GM12878 (cell line): Measurements from ENCODE around the gene AASDH. TPM values are rescaled to one million over a fixed set of nuclear protein-coding genes. Genes with fewer than 3 reads are reported as not detected.
A peak's percentile ranks its signal among the peaks of the same experiment; 100 is the strongest.

Source experiments
- ATF7 ChIP-seq: fragments of 450-650 bp; IDR thresholded peaks from 2 replicates; pipeline ENCODE4 v1.6.1; 2016; ENCODE audit warnings: low read depth, mild to moderate bottlenecking
- BACH1 ChIP-seq: fragments of 450-650 bp; IDR thresholded peaks from 2 replicates; pipeline ENCODE4 v1.6.1; 2017; ENCODE audit warnings: mild to moderate bottlenecking, borderline replicate concordance
- CBFB ChIP-seq: IDR thresholded peaks from 2 replicates; pipeline ENCODE4 v1.6.1; 2016; ENCODE audit warnings: antibody characterized with exemption, low read depth
- CTCF ChIP-seq, 3 experiments: IDR thresholded peaks in 2 of 3; conservative IDR thresholded peaks in 1 of 3; 2 replicates each; pipeline ENCODE4 v1.5.1; 2011; ENCODE audit warnings: low read depth in 3 of 3, low read length in 3 of 3, mild to moderate bottlenecking in 3 of 3, control low read depth in 2 of 3, moderate library complexity in 2 of 3, inconsistent platforms in 1 of 3, mixed read lengths in 1 of 3; ENCODE audit not compliant: control insufficient read depth in 2 of 3, insufficient read depth in 1 of 3; ENCODE audit errors: extremely low read depth in 1 of 3
- E4F1 ChIP-seq: fragments of 450-650 bp; IDR thresholded peaks from 2 replicates; pipeline ENCODE4 v1.6.1; 2018; ENCODE audit warnings: borderline replicate concordance, mild to moderate bottlenecking; ENCODE audit not compliant: partially characterized antibody
- ELK1 ChIP-seq: IDR thresholded peaks from 2 replicates; pipeline ENCODE4 v1.6.1; 2012; ENCODE audit warnings: low read depth, low read length, improper control_type of control experiment
- GABPA ChIP-seq: IDR thresholded peaks from 2 replicates; pipeline ENCODE4 v1.6.1; 2014; ENCODE audit warnings: antibody characterized with exemption, low read depth, mild to moderate bottlenecking, inconsistent platforms
- HSF1 ChIP-seq: fragments of 150-350 bp; IDR thresholded peaks from 2 replicates; pipeline ENCODE4 v1.6.1; 2014; ENCODE audit warnings: mild to moderate bottlenecking, low read depth, low read length
- IKZF1 ChIP-seq: fragments of 450-650 bp; conservative IDR thresholded peaks from 2 replicates; pipeline ENCODE4 v1.6.1; 2017; ENCODE audit warnings: antibody characterized with exemption, mild to moderate bottlenecking
- LARP7 ChIP-seq: fragments of 450-650 bp; IDR thresholded peaks from 2 replicates; pipeline ENCODE4 v1.6.1; 2017; ENCODE audit warnings: mild to moderate bottlenecking
- NFIC ChIP-seq: IDR thresholded peaks from 2 replicates; pipeline ENCODE4 v1.6.1; 2012; ENCODE audit warnings: low read depth, mild to moderate bottlenecking, inconsistent platforms, low read length, moderate library complexity
- NR2C1 ChIP-seq: fragments of 450-650 bp; IDR thresholded peaks from 2 replicates; pipeline ENCODE4 v1.6.1; 2017; ENCODE audit warnings: antibody characterized with exemption, mild to moderate bottlenecking, moderate library complexity
- NRF1 ChIP-seq: conservative IDR thresholded peaks from 2 replicates; pipeline ENCODE4 v1.6.1; 2011; ENCODE audit warnings: mild to moderate bottlenecking, low read depth, low read length, improper control_type of control experiment
- SIX5 ChIP-seq: IDR thresholded peaks from 2 replicates; pipeline ENCODE4 v1.6.1; 2011; ENCODE audit warnings: mild to moderate bottlenecking, low read depth, low read length, moderate library complexity; ENCODE audit not compliant: severe bottlenecking
- SMAD5 ChIP-seq: IDR thresholded peaks from 2 replicates; pipeline ENCODE4 v1.6.1; 2016; ENCODE audit warnings: antibody characterized with exemption, low read depth
- SP1 ChIP-seq: IDR thresholded peaks from one replicate; pipeline ENCODE4 v1.6.1; 2011; ENCODE audit warnings: low read depth, low read length
- SPI1 ChIP-seq: IDR thresholded peaks from 2 replicates; pipeline ENCODE4 v1.6.1; 2011; ENCODE audit warnings: low read depth, mild to moderate bottlenecking, low read length, moderate library complexity, borderline replicate concordance; ENCODE audit not compliant: insufficient read depth
- ZBTB4 ChIP-seq: fragments of 450-650 bp; formaldehyde crosslinking; IDR thresholded peaks from 2 replicates; pipeline ENCODE4 v1.4.0; 2022; ENCODE audit warnings: mild to moderate bottlenecking, moderate library complexity
- polyA plus RNA-seq, 11 experiments: library from polyadenylated mRNA; depleted of rRNA in 4 of 11; unstranded in 6 of 11; stranded (reverse) in 5 of 11; fragments of >200 nt; fragmentation: Nextera tagmentation in 4 of 11; fragmentation: Illumina TruSeq in 1 of 11; extraction: Ambion mirVana in 4 of 11; extraction: Trizol in 1 of 11; gene quantifications; 1 replicate in 1 of 11; 2 replicates in 10 of 11; pipeline versions ENCODE4 v1.2.1 to v1.2.3, GENCODE V29; 2011 to 2016; ENCODE audit warnings: inconsistent platforms in 2 of 11, missing spikeins in 2 of 11, low read depth in 1 of 11
- total RNA-seq, 4 experiments: library from RNA; depleted of rRNA in 3 of 4; stranded (reverse); fragments of >200 nt in 3 of 4; fragmentation: Illumina TruSeq in 1 of 4; extraction: Trizol in 1 of 4; gene quantifications; 2 replicates each; pipeline versions ENCODE4 v1.2.1 to v1.2.3, GENCODE V29; 2013 to 2021

Gene AASDH
- total and polyA plus RNA-seq, 10 of the 15 experiments (the other 5 are each of a cell fraction or from before 2014, with no cell fraction given) = 7.3 to 19.1 (median 11.3) TPM

GRCh38 chr4:56387023-56388001 lies at the start of gene AASDH (continued):
- TF ChIP-seq ELK1 = peak; percentile 53; the same call in 1 of the 2 replicates
- no peak for TF ChIP-seq HSF1
- TF ChIP-seq SPI1 = no peak
- peak; percentile 89; the same call in 1 of the 2 replicates for TF ChIP-seq SMAD5
- TF ChIP-seq IKZF1 = peak; percentile 78
- no peak for TF ChIP-seq NRF1
- TF ChIP-seq E4F1 = peak; percentile 98
- TF ChIP-seq NR2C1 = peak; percentile 86
- peak; percentile 60 for TF ChIP-seq SIX5
- peak; percentile 73 for TF ChIP-seq ATF7
- peak; percentile 22 for TF ChIP-seq SP1
- TF ChIP-seq CBFB = peak; percentile 75
- TF ChIP-seq ZBTB4 (CRISPR knock-in tag) = no peak
- TF ChIP-seq GABPA = peak; percentile 63
- peak; percentile 41; the same call in 1 of the 2 replicates for TF ChIP-seq NFIC
- 0 out of 2 replicates have a peak, but pooled peaks have one; percentile 37 for TF ChIP-seq LARP7
- TF ChIP-seq CTCF (IDR thresholded peaks at IDR 0.05 in 2 of 3, conservative IDR thresholded peaks at IDR 0.05 in 1 of 3; ENCODE audit: control insufficient read depth in 2 of 3, extremely low read depth in 1 of 3, insufficient read depth in 1 of 3, low read depth in 3 of 3, low read length in 3 of 3) = no peak
- TF ChIP-seq BACH1 = peak; percentile 21; the same call in 1 of the 2 replicates
